ENCODE results near the gene UVRAG. TPM values are rescaled to one million over a fixed set of nuclear protein-coding genes. Genes with fewer than 3 reads are reported as not detected.
A peak's percentile ranks its signal among the peaks of the same experiment; 100 is the strongest.

UVRAG gene
- total RNA-seq, 4 donors from 2014 or later = 27.1 to 35.9 (median 31.0) TPM

GRCh38 chr11:76124905-76125770, 310.1 kb downstream of the UVRAG start:
- Histone ChIP-seq H3K36me3 (no peaks in the 10 kb centered on the region), H3K4me1 (peaks cover 13 to 43% of the 10 kb centered on the region in 2 donors), H3K9me3 (no peaks in the 10 kb centered on the region), H3K4me3 (replicated peaks in 1 of 3) (no peak overlapping the region), H3K27me3 (no peaks in the 10 kb centered on the region), H3K27ac (no peak overlapping the region)
- WGBS, 2 donors = 81 to 84% methylated on average over 8 of the region's 8 CpGs
- intact Hi-C loops (cut with DNase I) = no loop called here
- TF ChIP-seq CTCF (IDR thresholded peaks at IDR 0.05) = no peak
- TF ChIP-seq POLR2A (IDR thresholded peaks at IDR 0.05) = no peak
- DNase-seq = no peak

- Histone ChIP-seq H3K36me3 (no peaks in the 10 kb centered on the region), H3K9me3 (no peaks in the 10 kb centered on the region), H3K27me3 (no peaks in the 10 kb centered on the region), H3K4me3 (replicated peaks in 1 of 3) (no peak overlapping the region), H3K27ac (no peak overlapping the region), H3K4me1 (peaks cover 25 to 58% of the 10 kb centered on the region in 2 donors)
- no peak for TF ChIP-seq POLR2A (IDR thresholded peaks at IDR 0.05)
- TF ChIP-seq CTCF (IDR thresholded peaks at IDR 0.05) = peak in 1 of 6 experiments; percentile 17
- 90 to 99% methylated on average over 2 of the region's 2 CpGs for WGBS, 2 donors
- intact Hi-C loops (cut with DNase I) = no loop called here
- DNase-seq = no peak
These were observed 314.7 kb downstream of the UVRAG start for GRCh38 chr11:76129729-76130128.

DNA sequence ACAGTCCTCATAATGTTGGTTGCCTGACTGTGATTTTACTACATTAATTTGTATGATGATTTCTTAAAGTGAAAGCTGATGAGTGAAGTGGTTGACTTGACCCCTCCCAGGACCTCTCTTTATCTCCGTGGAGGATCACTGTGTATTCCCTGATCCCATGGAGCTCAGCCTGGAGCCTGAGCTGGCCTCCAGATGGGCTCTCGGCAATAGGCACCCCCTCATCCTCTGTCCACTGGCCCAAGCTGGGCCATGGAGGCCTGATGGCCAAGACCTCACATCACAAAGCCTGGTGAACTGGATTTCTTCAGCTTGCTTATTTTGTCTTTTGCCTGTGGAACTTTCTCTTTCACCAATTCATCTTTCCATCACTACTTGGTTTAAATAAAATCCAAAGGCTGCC, 316.1 kb downstream of the UVRAG start:
- H3K36me3 ChIP-seq = no peaks in the 10 kb centered on the region
- TF ChIP-seq POLR2A (IDR thresholded peaks at IDR 0.05) (no peak), CTCF (IDR thresholded peaks at IDR 0.05) (no peak)
- 59 to 60% methylated on average over 2 of the region's 2 CpGs for WGBS, 2 donors
- DNase-seq = no peak
- intact Hi-C loops (cut with DNase I) = no loop called here
- no peak overlapping the region for H3K4me3 ChIP-seq (replicated peaks in 1 of 3)
- H3K27me3 ChIP-seq = no peaks in the 10 kb centered on the region
- no peaks in the 10 kb centered on the region for H3K9me3 ChIP-seq
- peaks cover 31 to 63% of the 10 kb centered on the region in 2 donors for H3K4me1 ChIP-seq
- H3K27ac ChIP-seq = peak overlapping the region; percentile 59 to 87 (median 81)

DNA sequence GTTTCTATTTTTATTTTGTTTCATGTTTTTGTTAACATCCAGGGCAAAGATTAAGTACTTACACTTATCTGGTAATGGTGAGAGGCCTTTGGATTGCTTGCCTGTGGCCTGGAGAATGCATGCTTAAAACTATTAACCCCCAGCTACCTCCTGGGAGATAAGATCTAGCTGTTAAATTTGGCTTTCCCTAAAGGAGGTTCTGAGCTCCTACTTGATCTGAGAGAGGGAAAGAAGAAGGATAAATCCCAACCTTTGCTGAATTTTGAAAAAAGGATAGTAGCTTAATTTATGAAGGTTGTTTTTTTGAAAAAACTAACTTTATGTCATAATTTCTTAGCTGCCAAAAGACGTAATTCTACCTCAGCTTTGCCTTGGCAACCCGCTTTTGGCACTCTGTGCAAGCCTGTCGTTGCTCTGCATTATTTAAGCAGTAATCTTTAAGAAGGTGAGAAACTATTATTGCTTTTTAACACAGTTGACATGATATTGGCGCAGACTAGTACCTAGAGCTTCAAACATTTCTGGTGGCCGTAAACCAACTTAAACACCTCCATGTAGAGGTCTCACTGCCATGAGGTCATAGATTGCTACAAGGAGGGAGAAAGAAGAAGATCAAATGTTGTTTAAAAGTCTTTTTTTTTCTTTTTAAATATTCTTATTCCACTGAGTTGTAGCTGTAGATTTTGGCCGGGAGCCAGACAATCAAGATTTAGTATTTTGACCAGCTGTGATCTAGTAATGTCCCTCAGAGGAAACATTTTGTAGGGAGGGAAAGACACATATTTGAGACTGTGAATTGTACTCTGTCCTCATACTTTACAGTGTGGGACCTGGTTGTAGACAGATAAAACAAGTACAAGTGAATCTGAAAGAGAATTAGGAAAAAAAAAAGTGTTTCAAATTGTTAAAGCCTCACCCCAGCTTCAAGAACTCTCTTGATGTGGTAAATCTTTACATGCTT, 316.9 kb downstream of the UVRAG start:
- H3K27ac ChIP-seq = peak overlapping the region; percentile 29 to 87 (median 81)
- H3K4me3 ChIP-seq (replicated peaks in 1 of 3) = no peak overlapping the region
- intact Hi-C loops (cut with DNase I) = no loop called here

More for the DNA sequence above, 316.9 kb downstream of the UVRAG start:
- no peaks in the 10 kb centered on the region for H3K36me3 ChIP-seq
- TF ChIP-seq CTCF (IDR thresholded peaks at IDR 0.05) (no peak), POLR2A (IDR thresholded peaks at IDR 0.05) (no peak)
- H3K9me3 ChIP-seq = no peaks in the 10 kb centered on the region
- DNase-seq = peak; percentile 40 to 46
- 54% methylated on average over 6 of the region's 6 CpGs for WGBS, 2 donors
- no peaks in the 10 kb centered on the region for H3K27me3 ChIP-seq
- H3K4me1 ChIP-seq = peaks cover 31 to 63% of the 10 kb centered on the region in 2 donors
